CD8-positive, alpha-beta memory T cell (primary cell): ENCODE data around the gene GDPD3. TPM values are rescaled to one million over a fixed set of nuclear protein-coding genes. Genes with fewer than 3 reads are reported as not detected.

Experiments
- CTCF ChIA-PET: fragments of 350-600 bp; sonication (Branson Sonifier 250); formaldehyde crosslinking; loops from one replicate; lab custom pipeline; 2021; ENCODE audit warnings: antibody characterized with exemption; lab: Charles Lee
- POLR2A ChIA-PET: fragments of 350-600 bp; sonication (Branson Sonifier 250); formaldehyde crosslinking; loops from one replicate; lab custom pipeline; 2021; ENCODE audit warnings: antibody characterized with exemption; lab: Charles Lee
- DNase-seq, 5 donors: peaks; one replicate each; pipeline versions ENCODE4 v3.0.0 to v3.0.0-alpha.2; 2020 to 2022; ENCODE audit warnings: mixed read lengths in 1 of 5
- H3K27ac ChIP-seq: one replicate; pipeline ENCODE4 v1.7.0; 2013; ENCODE audit warnings: low read depth, mild to moderate bottlenecking, low read length, moderate library complexity
- H3K27me3 ChIP-seq: 2 replicates; pipeline ENCODE4 v1.7.0; 2013; ENCODE audit warnings: low read length, mild to moderate bottlenecking; ENCODE audit not compliant: insufficient read depth, poor library complexity, severe bottlenecking
- H3K36me3 ChIP-seq: 2 replicates; pipeline ENCODE4 v1.7.0; 2013; ENCODE audit warnings: mild to moderate bottlenecking, low read length, moderate library complexity; ENCODE audit not compliant: insufficient read depth
- H3K4me1 ChIP-seq: 2 replicates; pipeline ENCODE4 v1.7.0; 2013; ENCODE audit warnings: mild to moderate bottlenecking, low read length, moderate library complexity; ENCODE audit not compliant: insufficient read depth
- H3K4me3 ChIP-seq: 2 replicates; pipeline ENCODE4 v1.7.0; 2013; ENCODE audit warnings: mild to moderate bottlenecking, low read length
- H3K9me3 ChIP-seq: 2 replicates; pipeline ENCODE4 v1.7.0; 2013; ENCODE audit warnings: mild to moderate bottlenecking, low read length
- H3K27ac Mint-ChIP-seq, 8 donors: one replicate each; pipeline ENCODE4 v1.8.0; 2020 to 2021; ENCODE audit warnings: mixed read lengths in 8 of 8, mild to moderate bottlenecking in 6 of 8, inconsistent platforms in 3 of 8, moderate library complexity in 3 of 8
- H3K27me3 Mint-ChIP-seq, 2 donors: one replicate each; pipeline ENCODE4 v1.8.0; 2020 to 2021; ENCODE audit warnings: mixed read lengths in 2 of 2, mild to moderate bottlenecking in 1 of 2, moderate library complexity in 1 of 2
- H3K36me3 Mint-ChIP-seq, 3 donors: one replicate each; pipeline ENCODE4 v1.8.0; 2020 to 2021; ENCODE audit warnings: mixed read lengths in 3 of 3, inconsistent platforms in 1 of 3, mild to moderate bottlenecking in 1 of 3
- H3K4me1 Mint-ChIP-seq, 3 donors: one replicate each; pipeline ENCODE4 v1.8.0; 2020 to 2021; ENCODE audit warnings: mixed read lengths in 3 of 3, inconsistent platforms in 1 of 3, mild to moderate bottlenecking in 1 of 3
- H3K4me3 Mint-ChIP-seq, 7 donors: one replicate each; pipeline ENCODE4 v1.8.0; 2020 to 2021; ENCODE audit warnings: mixed read lengths in 7 of 7, mild to moderate bottlenecking in 6 of 7, moderate library complexity in 4 of 7, inconsistent platforms in 2 of 7
- H3K9me3 Mint-ChIP-seq, 5 donors: one replicate each; pipeline ENCODE4 v1.8.0; 2020 to 2022; ENCODE audit warnings: mixed read lengths in 5 of 5, mild to moderate bottlenecking in 3 of 5, moderate library complexity in 2 of 5, inconsistent platforms in 1 of 5
- polyA plus RNA-seq: library from polyadenylated mRNA; unstranded; fragments of 300-500 nt; fragmentation: Illumina TruSeq; gene quantifications from one replicate; pipeline ENCODE4 v1.2.3, GENCODE V29; 2021
- total RNA-seq, 2 experiments: library from RNA; stranded (reverse); gene quantifications; one replicate each; pipeline ENCODE4 v1.2.3, GENCODE V29; 2021

GDPD3 gene
- total and polyA plus RNA-seq, 3 experiments from 2014 or later: 4.7 to 5.3 TPM; not detected in 1

DNA sequence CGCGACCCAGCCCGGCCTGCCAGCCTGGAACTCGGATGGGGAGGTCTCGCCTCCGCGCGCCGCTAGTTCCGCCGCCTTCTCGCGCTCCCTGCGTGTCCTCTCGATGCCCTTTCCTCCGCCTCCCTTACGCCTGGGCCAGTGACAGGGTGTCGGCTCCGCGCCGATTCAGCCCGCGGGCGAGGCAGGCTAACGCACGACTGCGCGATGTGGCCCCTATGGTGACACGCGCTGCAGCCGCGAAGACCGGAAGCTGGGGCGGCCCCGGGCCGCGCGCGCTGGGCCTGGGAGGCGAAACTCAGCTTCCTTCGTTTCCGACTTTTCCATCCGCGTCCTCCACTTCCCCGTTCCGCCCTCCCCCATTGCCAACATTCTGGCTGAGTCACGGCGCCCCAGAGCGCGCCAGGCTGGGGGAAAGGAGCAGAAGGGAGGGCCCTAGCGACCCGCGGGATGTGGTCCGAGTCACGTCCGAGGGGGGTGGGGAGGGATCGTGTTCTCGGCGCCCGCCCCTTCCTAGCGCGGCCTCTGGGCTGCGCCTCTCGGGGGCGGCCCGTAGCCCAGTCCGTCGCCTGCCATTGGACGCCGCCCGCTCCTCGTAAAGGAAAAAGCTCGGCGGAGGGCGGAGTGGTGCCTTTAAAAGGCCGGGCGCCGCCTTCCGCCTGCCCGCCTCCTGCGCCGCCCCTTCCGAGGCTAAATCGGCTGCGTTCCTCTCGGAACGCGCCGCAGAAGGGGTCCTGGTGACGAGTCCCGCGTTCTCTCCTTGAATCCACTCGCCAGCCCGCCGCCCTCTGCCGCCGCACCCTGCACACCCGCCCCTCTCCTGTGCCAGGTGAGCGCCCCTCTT lies 48.0 kb downstream of the GDPD3 start, which contains the start of gene ALDOA:
TSS of gene ALDOA (plus strand) at position 659 of the 841 bp plus-strand sequence. CDS start 1,138 bp downstream, outside the sequence.
- Mint-ChIP-seq H3K9me3 (no peaks in the 10 kb centered on the region), H3K4me1 (peaks cover 32 to 45% (median 35%) of the 10 kb centered on the region in 3 donors), H3K36me3 (peaks cover 3 to 57% (median 8%) of the 10 kb centered on the region in 3 donors), H3K27ac (peak within 1 kb of the TSS; percentile 92 to 99 (median 97)), H3K4me3 (peak within 1 kb of the TSS; percentile 92 to 100 (median 99)), H3K27me3 (peaks cover 0 to 3% of the 10 kb centered on the region in 2 donors)
- DNase-seq: peak; percentile 91 to 95 (median 92)
- Histone ChIP-seq H3K36me3 (peaks cover 36% of the 10 kb centered on the region), H3K27ac (peak within 1 kb of the TSS; percentile 91), H3K4me1 (peaks cover 44% of the 10 kb centered on the region), H3K27me3 (no peaks in the 10 kb centered on the region), H3K4me3 (peak within 1 kb of the TSS; percentile 85), H3K9me3 (no peaks in the 10 kb centered on the region)
- POLR2A ChIA-PET: interaction anchor here (0.6 to 7.1 kb wide), 27 partner anchors 8 to 593 kb away, joined by 3 to 89 read pairs (median 5); partner anchors contain the start of genes CORO1A, DCTPP1, FBRS and PPP4C
- CTCF ChIA-PET: interaction anchor here (1.0 to 3.8 kb wide), 8 partner anchors 10 to 120 kb away, joined by 3 to 41 read pairs (median 3); partner anchors contain the start of genes TBX6 and YPEL3

DNA sequence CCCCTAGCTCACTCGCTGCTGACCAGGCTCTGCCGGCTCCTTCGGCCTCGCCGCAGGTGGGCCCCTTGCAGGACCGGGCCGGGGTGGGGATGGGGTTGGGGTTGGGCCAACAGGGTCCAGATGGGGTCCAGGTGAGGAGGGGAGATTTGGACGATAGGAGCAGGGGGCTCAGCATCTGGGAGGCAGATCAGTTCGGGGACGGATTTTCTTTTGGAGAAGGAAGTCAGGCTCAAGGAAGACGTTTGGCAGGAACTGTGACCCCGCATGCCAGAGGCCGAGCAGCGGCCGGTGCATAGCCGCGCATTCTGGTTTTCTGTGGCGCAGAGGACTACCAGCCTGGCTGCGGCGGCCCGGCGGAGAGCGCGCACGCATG lies 48.6 kb downstream of the GDPD3 start:
- no peaks in the 10 kb centered on the region for H3K9me3 ChIP-seq
- DNase-seq: no peak
- ChIA-PET CTCF (interaction anchor here (1.0 to 3.8 kb wide), 6 partner anchors 24 to 120 kb away, joined by 3 to 41 read pairs (median 3); partner anchors contain the start of genes TBX6 and YPEL3), POLR2A (interaction anchor here (0.6 to 7.1 kb wide), 15 partner anchors 8 to 586 kb away, joined by 3 to 89 read pairs (median 11); partner anchors contain the start of genes CORO1A, PPP4C, PRR14 and SEPTIN1)
- no peaks in the 10 kb centered on the region for H3K9me3 Mint-ChIP-seq
- H3K27ac Mint-ChIP-seq: peak overlapping the region; percentile 92 to 99 (median 98)
- peaks cover 30% of the 10 kb centered on the region for H3K36me3 ChIP-seq
- peaks cover 3 to 51% (median 8%) of the 10 kb centered on the region in 3 donors for H3K36me3 Mint-ChIP-seq
- no peaks in the 10 kb centered on the region for H3K27me3 ChIP-seq
- H3K4me3 Mint-ChIP-seq: peak overlapping the region; percentile 92 to 100 (median 99)
- peak overlapping the region; percentile 85 for H3K4me3 ChIP-seq
- peaks cover 41% of the 10 kb centered on the region for H3K4me1 ChIP-seq
- H3K27me3 Mint-ChIP-seq: peaks cover 0 to 3% of the 10 kb centered on the region in 2 donors
- peaks cover 29 to 40% (median 35%) of the 10 kb centered on the region in 3 donors for H3K4me1 Mint-ChIP-seq
- peak overlapping the region; percentile 91 for H3K27ac ChIP-seq

DNA sequence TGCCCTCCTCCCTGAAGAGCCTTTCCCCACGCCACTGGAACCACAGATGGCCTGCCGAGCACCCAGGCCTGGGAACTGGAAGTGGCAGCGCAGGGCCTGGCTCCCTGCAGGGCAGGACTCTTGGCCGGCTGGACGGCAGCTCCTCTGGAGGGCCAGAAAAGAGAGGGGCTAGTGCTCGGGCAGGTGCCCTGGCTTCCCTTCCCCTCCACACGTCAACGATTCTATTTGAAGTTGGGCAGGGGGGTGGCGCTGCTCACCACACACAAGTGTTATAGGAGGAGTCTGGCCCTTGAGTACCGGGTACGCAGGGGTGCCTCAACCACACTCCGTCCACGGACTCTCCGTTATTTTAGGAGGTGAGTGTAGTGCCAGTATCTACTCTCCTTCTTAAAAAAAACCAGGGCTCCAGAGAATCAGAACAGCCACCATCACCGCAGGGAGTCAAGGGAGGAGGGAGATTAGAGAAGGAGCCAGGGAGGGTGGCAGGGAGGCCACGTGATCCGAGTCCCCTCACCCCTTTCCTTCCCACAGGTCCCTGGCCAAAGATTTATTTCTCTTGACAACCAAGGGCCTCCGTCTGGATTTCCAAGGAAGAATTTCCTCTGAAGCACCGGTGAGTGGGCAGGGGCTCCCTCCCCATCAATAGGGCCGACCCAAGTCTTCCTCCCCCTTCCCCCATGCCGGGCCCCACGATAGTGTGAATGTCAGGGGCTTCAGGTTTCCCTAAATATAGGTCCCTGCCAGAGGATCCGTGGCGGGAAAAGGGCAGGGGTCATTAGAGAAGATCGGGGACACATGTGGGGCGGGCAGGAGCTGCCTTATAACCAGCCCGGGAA lies 49.2 kb downstream of the GDPD3 start:
- H3K9me3 Mint-ChIP-seq: no peaks in the 10 kb centered on the region

DNA sequence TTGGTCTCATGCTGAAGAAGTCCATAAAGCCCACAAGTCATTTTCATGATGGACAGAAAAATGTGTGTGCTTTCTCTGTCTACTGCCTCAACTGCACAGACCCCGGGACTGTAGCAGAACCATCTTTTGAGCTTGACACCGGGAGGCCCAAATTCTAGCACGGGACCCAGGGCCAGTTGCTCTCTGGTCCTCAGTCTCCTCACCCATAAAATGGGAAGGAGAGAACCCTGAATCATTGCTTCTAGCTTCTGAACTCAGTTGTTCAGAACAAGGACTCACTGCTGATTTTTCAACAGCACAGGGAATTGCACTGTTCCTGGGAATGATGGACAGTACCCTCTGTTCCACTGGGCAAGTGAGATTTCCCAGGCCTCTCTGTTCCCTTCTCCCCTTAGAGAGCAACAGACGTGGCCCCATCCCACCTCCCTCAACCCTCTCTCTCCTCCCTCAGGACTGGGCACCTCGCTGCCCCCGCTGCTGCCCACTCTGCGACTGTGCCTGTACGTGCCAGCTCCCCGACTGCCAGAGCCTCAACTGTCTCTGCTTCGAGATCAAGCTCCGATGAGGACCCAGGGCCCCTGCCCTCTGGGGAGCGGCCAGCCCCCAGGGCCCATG lies 50.0 kb downstream of the GDPD3 start:
- H3K4me1 Mint-ChIP-seq: peaks cover 19 to 27% (median 27%) of the 10 kb centered on the region in 3 donors

More for the DNA sequence above, 49.2 kb downstream of the GDPD3 start:
- Mint-ChIP-seq H3K27ac (peak overlapping the region; percentile 92 to 99 (median 99)), H3K36me3 (peaks cover 3 to 45% (median 8%) of the 10 kb centered on the region in 3 donors), H3K27me3 (peaks cover 0 to 3% of the 10 kb centered on the region in 2 donors), H3K4me1 (peaks cover 25 to 34% (median 34%) of the 10 kb centered on the region in 3 donors), H3K4me3 (peak overlapping the region; percentile 92 to 100 (median 99))
- H3K4me3 ChIP-seq: peak overlapping the region; percentile 85
- ChIA-PET POLR2A (interaction anchor here (0.6 to 7.1 kb wide), 10 partner anchors 9 to 354 kb away, joined by 3 to 89 read pairs (median 14); partner anchors contain the start of genes CORO1A, PPP4C, TBX6 and YPEL3), CTCF (interaction anchor here (0.7 to 1.5 kb wide), 11 partner anchors 9 to 373 kb away, joined by 3 to 10 read pairs (median 3); partner anchors contain the start of genes TBX6 and TLCD3B)
- peaks cover 24% of the 10 kb centered on the region for H3K36me3 ChIP-seq
- peak overlapping the region; percentile 91 for H3K27ac ChIP-seq
- peaks cover 36% of the 10 kb centered on the region for H3K4me1 ChIP-seq
- no peaks in the 10 kb centered on the region for H3K27me3 ChIP-seq
- peak; percentile 35 to 83 (median 54) for DNase-seq
- no peaks in the 10 kb centered on the region for H3K9me3 ChIP-seq

DNA sequence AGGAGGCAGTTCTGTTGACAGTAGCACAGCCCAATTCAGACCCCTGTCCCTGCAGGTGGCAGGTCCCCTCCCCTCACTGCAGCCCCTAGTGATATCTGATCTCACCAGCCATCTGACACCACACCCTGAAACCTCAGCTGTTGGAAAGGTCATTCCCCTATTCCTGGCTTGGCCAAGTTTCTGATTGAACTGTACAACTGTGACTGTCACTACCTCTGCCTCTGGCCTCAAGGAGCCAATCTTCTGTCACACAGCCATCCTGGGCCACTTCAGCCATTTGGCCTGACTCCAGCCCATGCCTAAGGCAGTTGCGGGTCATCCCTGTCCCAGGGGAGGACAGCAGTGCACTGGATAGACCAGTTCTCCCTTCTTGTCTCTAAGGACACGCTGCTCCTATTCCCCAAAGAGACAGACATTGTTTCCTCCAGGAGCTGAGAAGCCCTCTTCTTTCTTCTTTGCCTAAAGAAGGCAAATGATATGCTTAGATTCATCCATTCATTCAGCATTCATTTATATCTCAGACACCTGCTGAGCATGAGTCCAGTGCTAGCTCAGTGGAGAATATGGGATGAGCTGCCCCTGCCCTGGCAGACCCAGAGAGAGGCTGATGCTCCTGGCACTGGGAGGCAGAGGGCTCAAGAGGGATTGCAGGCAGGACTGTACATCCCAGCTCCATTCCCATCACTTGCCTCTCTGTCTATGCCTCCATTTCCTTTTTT lies 52.3 kb downstream of the GDPD3 start:
- H3K4me1 ChIP-seq: peaks cover 9% of the 10 kb centered on the region
- no peaks in the 10 kb centered on the region for H3K27me3 ChIP-seq
- ChIA-PET POLR2A (interaction anchor here (0.6 kb wide), 1 partner anchor 31 kb away, joined by 5 read pairs; the partner anchor contains the start of gene TBX6), CTCF (interaction anchor here (1.1 kb wide), 1 partner anchor 29 kb away, joined by 4 read pairs; no protein-coding TSS in a partner anchor)
- H3K4me3 ChIP-seq: no peak overlapping the region
- H3K36me3 Mint-ChIP-seq: peaks cover 0 to 17% (median 0%) of the 10 kb centered on the region in 3 donors
- DNase-seq: no peak
- H3K9me3 ChIP-seq: no peaks in the 10 kb centered on the region
- peak overlapping the region in 2 of 7 donors; percentile 24 to 65 for H3K4me3 Mint-ChIP-seq
- H3K27ac Mint-ChIP-seq: peak overlapping the region in 3 of 8 donors; percentile 17 to 63 (median 43)
- H3K27me3 Mint-ChIP-seq: peaks cover 0 to 3% of the 10 kb centered on the region in 2 donors
- peaks cover 4 to 10% (median 8%) of the 10 kb centered on the region in 3 donors for H3K4me1 Mint-ChIP-seq
- H3K9me3 Mint-ChIP-seq: no peaks in the 10 kb centered on the region
- H3K27ac ChIP-seq: no peak overlapping the region
- H3K36me3 ChIP-seq: no peaks in the 10 kb centered on the region

More for the DNA sequence above, 50.0 kb downstream of the GDPD3 start:
- no peaks in the 10 kb centered on the region for H3K27me3 ChIP-seq
- no peaks in the 10 kb centered on the region for H3K9me3 ChIP-seq
- Mint-ChIP-seq H3K9me3 (no peaks in the 10 kb centered on the region), H3K36me3 (peaks cover 0 to 38% (median 2%) of the 10 kb centered on the region in 3 donors), H3K4me3 (peak overlapping the region in 6 of 7 donors; percentile 97 to 100 (median 99)), H3K27me3 (peaks cover 0 to 3% of the 10 kb centered on the region in 2 donors), H3K27ac (peak overlapping the region; percentile 23 to 99 (median 99))
- peak overlapping the region; percentile 91 for H3K27ac ChIP-seq
- H3K36me3 ChIP-seq: peaks cover 17% of the 10 kb centered on the region
- POLR2A ChIA-PET: interaction anchor here (0.5 to 7.1 kb wide), 3 partner anchors 20 to 259 kb away, joined by 3 to 89 read pairs (median 3); partner anchors contain the start of genes TBX6 and YPEL3
- H3K4me3 ChIP-seq: peak overlapping the region; percentile 85
- H3K4me1 ChIP-seq: peaks cover 29% of the 10 kb centered on the region
- CTCF ChIA-PET: interaction anchor here (0.7 to 1.5 kb wide), 9 partner anchors 8 to 372 kb away, joined by 3 to 10 read pairs (median 3); partner anchors contain the start of genes TBX6 and TLCD3B
- no peak for DNase-seq

DNA sequence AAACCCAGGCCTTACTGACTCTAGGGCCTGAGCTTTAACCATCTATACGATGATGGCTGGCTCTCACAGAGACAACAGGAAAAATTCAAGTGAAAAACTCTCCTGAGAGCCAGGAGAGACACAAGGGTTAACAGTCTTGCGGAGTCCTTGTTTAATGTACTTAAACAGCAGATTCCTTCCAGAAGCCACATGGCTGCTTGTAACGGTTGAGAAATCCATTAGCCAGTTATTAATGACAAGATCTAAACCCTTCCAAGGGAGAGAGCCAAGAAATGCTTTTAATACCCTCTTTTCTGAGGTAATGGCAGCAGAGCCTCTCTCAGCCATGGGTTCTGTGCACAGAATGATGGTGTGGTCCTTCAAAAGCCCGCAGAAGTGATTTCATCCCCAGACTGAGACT lies 53.0 kb downstream of the GDPD3 start:
- peaks cover 4 to 10% (median 8%) of the 10 kb centered on the region in 3 donors for H3K4me1 Mint-ChIP-seq
- POLR2A ChIA-PET: no interaction called here

More for the DNA sequence above, 53.0 kb downstream of the GDPD3 start:
- peaks cover 9% of the 10 kb centered on the region for H3K4me1 ChIP-seq
- CTCF ChIA-PET: no interaction called here
- no peak overlapping the region for H3K27ac ChIP-seq
- Mint-ChIP-seq H3K27ac (peak overlapping the region in 3 of 8 donors; percentile 3 to 63 (median 17)), H3K4me3 (peak overlapping the region in 2 of 7 donors; percentile 24 to 65), H3K9me3 (no peaks in the 10 kb centered on the region), H3K27me3 (peaks cover 0 to 3% of the 10 kb centered on the region in 2 donors), H3K36me3 (peaks cover 0 to 11% (median 0%) of the 10 kb centered on the region in 3 donors)
- no peaks in the 10 kb centered on the region for H3K9me3 ChIP-seq
- H3K27me3 ChIP-seq: no peaks in the 10 kb centered on the region
- no peak overlapping the region for H3K4me3 ChIP-seq
- DNase-seq: no peak
- H3K36me3 ChIP-seq: no peaks in the 10 kb centered on the region
